Epithelial cell of proximal tubule (primary cell): ENCODE results near the gene NPM3. TPM values are rescaled to one million over a fixed set of nuclear protein-coding genes. Genes with fewer than 3 reads are reported as not detected.

Experiments used
- DNase-seq: peaks from one replicate; pipeline ENCODE4 v3.0.0-alpha.2; 2011; ENCODE audit warnings: low read depth
- H3K4me3 ChIP-seq: 2 replicates; pipeline ENCODE4 v1.5.1; 2011; ENCODE audit warnings: low read depth, mild to moderate bottlenecking, low read length
- total RNA-seq: library from RNA; depleted of rRNA; stranded (reverse); fragments of >200 nt; gene quantifications from 2 replicates; pipeline ENCODE4 v1.2.3, GENCODE V29; 2015
- TF ChIP-seq, protein P1 (sequence below): conservative IDR thresholded peaks from 2 replicates; pipeline ENCODE4 v1.5.1; 2012; ENCODE audit warnings: low read depth, mild to moderate bottlenecking, low read length

The NPM3 gene
- total RNA-seq, 1 donor from 2014 or later: 118 TPM

DNA sequence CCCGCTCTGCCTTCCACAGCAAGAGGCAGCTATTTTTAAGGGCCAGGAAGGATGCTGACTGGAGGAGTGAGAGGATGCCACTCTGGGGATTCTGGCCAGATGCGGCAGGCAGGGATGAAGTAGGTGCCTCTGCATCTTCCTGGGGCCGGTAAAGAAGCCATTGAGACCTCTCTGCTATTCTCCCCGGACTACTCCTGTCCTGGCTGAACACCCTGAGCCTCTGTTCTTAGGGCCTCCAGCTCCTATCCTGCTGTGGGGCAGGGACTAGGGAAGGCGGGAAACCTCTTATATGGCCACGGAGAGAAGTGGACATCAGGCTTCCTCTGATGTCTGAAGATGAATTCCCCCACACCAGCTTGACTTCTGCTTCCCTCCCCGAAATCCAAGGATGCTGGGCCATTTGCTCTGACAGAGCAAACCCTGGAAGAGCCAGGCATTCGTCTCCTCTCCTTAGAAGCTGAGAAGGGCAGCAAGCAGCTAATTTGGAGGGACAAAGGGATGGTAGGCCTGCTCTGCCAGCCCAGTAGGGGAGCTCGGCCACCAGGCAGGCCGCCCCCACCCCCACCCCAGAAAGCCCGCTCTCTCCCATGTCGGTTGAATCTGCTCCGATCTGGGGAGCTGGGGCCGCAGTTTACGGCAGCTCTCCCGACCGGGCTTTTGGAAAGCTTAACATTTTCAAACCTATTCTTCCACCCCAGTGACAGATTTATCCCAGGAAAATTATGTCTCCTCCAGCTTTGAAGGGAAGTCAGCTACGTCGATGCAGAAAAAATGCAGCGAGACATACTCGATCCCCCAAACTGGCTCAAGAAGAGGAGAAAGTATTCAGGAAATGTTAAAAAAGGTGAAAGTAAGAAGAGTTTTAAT lies 10.1 kb downstream of the NPM3 start:
- TF ChIP-seq, protein P1, sequence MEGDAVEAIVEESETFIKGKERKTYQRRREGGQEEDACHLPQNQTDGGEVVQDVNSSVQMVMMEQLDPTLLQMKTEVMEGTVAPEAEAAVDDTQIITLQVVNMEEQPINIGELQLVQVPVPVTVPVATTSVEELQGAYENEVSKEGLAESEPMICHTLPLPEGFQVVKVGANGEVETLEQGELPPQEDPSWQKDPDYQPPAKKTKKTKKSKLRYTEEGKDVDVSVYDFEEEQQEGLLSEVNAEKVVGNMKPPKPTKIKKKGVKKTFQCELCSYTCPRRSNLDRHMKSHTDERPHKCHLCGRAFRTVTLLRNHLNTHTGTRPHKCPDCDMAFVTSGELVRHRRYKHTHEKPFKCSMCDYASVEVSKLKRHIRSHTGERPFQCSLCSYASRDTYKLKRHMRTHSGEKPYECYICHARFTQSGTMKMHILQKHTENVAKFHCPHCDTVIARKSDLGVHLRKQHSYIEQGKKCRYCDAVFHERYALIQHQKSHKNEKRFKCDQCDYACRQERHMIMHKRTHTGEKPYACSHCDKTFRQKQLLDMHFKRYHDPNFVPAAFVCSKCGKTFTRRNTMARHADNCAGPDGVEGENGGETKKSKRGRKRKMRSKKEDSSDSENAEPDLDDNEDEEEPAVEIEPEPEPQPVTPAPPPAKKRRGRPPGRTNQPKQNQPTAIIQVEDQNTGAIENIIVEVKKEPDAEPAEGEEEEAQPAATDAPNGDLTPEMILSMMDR: no peak
- no peak for DNase-seq
- no peak overlapping the region for H3K4me3 ChIP-seq

DNA sequence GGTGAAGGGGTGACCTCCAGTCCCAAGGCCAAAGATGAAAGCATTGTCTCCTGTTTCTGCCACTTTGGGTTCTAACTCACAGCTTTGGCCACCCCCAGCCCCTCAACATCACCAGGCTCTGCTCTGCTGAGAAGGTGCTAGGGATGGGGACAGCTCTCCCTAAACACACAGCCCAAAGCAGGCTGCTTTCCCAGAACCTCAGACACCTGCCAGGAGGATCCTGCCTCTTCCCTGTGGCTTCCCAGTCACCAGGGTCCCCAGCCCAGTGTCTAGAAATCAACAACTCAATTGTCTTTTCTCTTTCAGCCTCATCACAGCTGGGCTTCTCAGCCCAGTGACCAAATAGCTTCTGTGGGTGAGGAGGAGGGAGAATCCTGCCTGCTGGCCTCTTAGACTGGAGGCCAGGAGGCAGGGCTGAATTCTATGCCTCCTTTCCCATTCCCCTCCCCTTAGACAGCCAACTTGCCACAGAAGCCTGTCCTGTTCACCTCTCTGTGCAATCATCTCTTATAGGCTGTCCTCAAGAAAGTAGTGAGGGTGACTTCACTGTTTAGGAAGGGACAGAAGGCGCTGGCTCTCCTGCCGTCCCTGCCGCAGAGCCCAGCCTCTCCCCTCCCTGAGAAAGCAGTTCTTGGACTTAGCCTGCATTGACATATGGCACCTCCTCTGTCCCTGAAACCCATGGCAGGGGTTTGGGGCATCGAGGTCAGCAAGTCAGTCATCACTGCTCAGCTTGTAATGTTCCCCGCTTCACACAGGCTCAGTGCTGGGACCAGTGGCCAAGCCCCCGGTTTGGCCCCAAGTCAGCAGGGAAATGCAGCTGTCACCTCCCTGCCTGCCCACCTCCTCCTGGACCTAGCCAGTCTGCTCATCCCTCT lies 11.0 kb downstream of the NPM3 start:
- DNase-seq: no peak
- no peak overlapping the region for H3K4me3 ChIP-seq
- TF ChIP-seq, protein P1: no peak

DNA sequence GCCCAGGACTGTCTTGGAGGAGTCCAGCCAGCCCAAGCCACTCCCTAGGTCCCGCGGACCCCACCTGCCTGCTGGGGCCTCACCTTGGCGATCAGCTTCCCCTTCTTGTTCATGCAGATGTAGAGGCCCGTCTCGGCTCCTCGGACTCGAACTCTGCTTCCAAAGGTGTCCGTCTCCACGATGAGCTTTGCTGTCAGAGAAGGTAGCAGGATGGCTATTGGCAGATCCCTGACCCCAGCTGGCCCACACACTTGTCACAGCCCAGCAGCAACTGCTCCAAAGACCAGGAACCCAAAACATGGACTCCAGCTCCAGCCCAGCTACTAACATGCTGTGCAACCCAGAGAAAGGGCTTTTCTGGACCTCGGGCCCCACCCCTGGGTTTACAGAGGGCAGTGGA lies 11.9 kb downstream of the NPM3 start:
- DNase-seq: no peak
- TF ChIP-seq, protein P1: no peak
- H3K4me3 ChIP-seq: no peak overlapping the region

DNA sequence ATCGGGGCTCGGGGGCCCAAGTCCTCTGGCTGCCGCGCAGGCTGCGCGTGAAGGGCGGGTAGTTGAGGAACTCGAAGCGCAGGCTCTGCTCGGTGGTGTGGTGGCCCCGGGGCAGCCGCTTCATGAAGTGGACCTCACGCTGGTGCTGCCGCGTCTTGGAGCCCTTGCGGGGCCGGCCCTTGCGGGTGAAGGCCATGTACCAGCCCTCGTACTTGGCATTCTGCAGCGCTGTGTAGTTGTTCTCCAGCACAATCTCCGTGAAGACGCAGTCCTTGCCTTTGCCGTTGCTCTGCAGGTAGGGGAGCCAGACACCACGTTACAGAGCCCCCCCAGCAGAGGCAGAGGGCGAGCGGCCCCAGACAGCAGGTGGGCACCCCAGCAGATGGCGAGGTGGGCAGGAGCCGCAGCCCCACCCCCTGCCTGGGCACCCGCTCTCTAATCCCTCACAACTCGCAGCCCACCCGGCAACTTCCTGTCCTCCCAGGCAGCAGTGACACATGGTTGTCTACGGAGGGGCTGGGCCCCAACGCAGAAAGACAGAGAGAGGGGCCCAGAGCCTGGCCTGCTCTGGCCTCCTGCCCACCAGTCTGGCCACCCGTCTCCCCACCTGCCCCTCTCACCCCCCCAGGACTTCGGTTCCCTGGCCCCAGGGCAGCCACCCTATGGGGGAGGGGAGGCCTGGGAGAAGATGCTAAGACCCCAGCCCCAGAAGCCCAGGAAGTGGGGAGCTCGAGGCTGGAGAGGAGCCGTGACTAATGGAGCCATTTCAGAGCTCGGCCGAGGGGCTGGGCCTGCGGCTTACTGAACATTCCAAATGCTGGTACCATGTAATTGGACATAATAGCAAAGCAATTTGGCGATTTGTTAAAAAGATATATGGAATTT lies 12.7 kb downstream of the NPM3 start:
- H3K4me3 ChIP-seq: no peak overlapping the region
- DNase-seq: no peak
- TF ChIP-seq, protein P1: no peak

DNA sequence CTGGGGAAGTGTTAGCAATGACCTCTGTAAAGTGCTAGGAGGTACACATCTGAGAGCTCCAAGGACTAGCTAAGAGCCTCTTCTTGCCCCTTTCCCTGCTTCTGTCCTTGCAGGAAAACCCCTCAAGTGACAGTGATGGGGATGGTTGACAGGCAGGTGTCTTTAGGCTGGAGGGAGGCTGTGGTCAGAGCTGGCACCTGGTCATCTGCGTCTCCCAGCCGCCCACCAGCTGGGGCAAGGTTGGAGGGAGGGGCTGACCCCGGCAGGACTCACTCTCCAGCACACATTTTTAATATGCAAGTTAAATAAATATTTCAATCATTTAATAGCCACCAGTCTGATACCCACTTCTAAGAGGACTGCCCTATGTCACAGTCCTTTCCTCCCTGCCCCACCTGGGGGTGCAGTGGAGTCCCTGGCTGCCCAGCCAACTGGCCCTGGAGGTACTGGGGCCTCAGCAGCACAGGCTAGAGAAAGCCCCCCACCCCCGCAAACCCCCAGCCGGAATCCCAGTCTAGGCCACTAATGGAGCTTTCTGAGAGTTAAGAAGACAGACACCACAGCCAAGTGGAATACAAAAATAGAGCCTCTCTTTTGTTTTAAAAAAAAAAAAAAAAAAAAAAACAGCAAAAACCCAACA lies 13.6 kb downstream of the NPM3 start:
- no peak for DNase-seq
- TF ChIP-seq, protein P1: no peak
- no peak overlapping the region for H3K4me3 ChIP-seq

DNA sequence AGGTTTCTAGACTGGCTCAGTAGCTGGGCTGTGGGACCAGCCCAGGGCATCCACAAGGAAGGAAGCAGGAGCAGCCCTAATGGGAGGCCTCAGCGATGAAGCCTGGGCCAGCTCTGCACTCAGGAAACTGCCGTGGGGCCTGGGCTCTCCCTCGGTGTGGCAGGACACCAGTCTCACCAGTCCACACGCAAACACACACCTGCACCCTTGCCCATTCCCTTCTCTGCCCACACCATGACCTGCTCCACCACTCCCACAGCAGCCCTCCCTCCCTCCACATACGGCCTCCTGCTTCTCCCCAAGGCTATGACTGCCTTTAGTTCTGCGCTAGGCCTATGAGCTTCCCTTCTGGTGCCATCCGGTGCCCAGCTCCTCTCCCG lies 14.5 kb downstream of the NPM3 start:
- TF ChIP-seq, protein P1: no peak
- DNase-seq: no peak
- no peak overlapping the region for H3K4me3 ChIP-seq
